Activated B cell treated with CpG ODN at 0.5 μM for 24 hours (primary cell): Measurements from ENCODE around the gene DNAH8. TPM values are rescaled to one million over a fixed set of nuclear protein-coding genes. Genes with fewer than 3 reads are reported as not detected.

Experiments
- ATAC-seq: fragments of 200-7000 bp; cut with Tn5 transposase; one replicate; pipeline ENCODE4 v1.10.0; 2021; ENCODE audit warnings: low read depth, mild to moderate bottlenecking, moderate library complexity
- CTCF ChIA-PET: fragments of 350-600 bp; sonication (Branson Sonifier 250); formaldehyde crosslinking; loops from one replicate; lab custom pipeline; 2021; ENCODE audit warnings: antibody characterized with exemption; lab: Charles Lee
- POLR2A ChIA-PET: fragments of 350-600 bp; sonication (Branson Sonifier 250); formaldehyde crosslinking; loops from one replicate; lab custom pipeline; 2021; ENCODE audit warnings: antibody characterized with exemption; lab: Charles Lee
- DNase-seq: peaks from one replicate; pipeline ENCODE4 v3.0.0; 2022
- H3K27ac Mint-ChIP-seq: one replicate; pipeline ENCODE4 v1.8.0; 2020; ENCODE audit warnings: mixed read lengths
- H3K27me3 Mint-ChIP-seq: one replicate; pipeline ENCODE4 v1.8.0; 2021; ENCODE audit warnings: mixed read lengths
- H3K36me3 Mint-ChIP-seq: one replicate; pipeline ENCODE4 v1.8.0; 2021; ENCODE audit warnings: low read depth, mixed read lengths
- H3K4me1 Mint-ChIP-seq: one replicate; pipeline ENCODE4 v1.8.0; 2021; ENCODE audit warnings: mixed read lengths
- H3K4me3 Mint-ChIP-seq: one replicate; pipeline ENCODE4 v1.8.0; 2020; ENCODE audit warnings: mild to moderate bottlenecking, mixed read lengths
- H3K9me3 Mint-ChIP-seq: one replicate; pipeline ENCODE4 v1.8.0; 2020; ENCODE audit warnings: mixed read lengths
- CTCF ChIP-seq: fragments of 200-600 bp; IDR thresholded peaks from one replicate; pipeline ENCODE4 v1.8.0; 2022; ENCODE audit warnings: antibody characterized with exemption, mild to moderate bottlenecking
- intact Hi-C: fragments of 100-400 bp; cut with micrococcal nuclease; formaldehyde crosslinking; loops from one replicate; pipeline ENCODE4 v1.15.1; 2024
- total RNA-seq: library from RNA; stranded (reverse); gene quantifications from 2 replicates; pipeline ENCODE4 v1.2.3, GENCODE V29; 2022

DNAH8 gene
- total RNA-seq, 1 donor from 2014 or later: 2.0 TPM

GRCh38 chr6:39050453-39051112 is 335.5 kb downstream of the DNAH8 start:
- Mint-ChIP-seq H3K4me3 (no peak overlapping the region), H3K36me3 (no peaks in the 10 kb centered on the region), H3K27ac (no peak overlapping the region), H3K4me1 (peaks cover 4% of the 10 kb centered on the region), H3K9me3 (no peaks in the 10 kb centered on the region), H3K27me3 (peaks cover 52% of the 10 kb centered on the region)
- ChIA-PET CTCF (no interaction called here), POLR2A (no interaction called here)
- ATAC-seq: no peak
- no peak for DNase-seq
- no peak for TF ChIP-seq CTCF
- intact Hi-C loops: no loop called here

- ChIA-PET CTCF (no interaction called here), POLR2A (no interaction called here)
- intact Hi-C loops: no loop called here
- Mint-ChIP-seq H3K4me3 (no peak overlapping the region), H3K4me1 (peaks cover 4% of the 10 kb centered on the region), H3K36me3 (no peaks in the 10 kb centered on the region), H3K9me3 (no peaks in the 10 kb centered on the region), H3K27ac (no peak overlapping the region), H3K27me3 (peaks cover 51% of the 10 kb centered on the region)
- TF ChIP-seq CTCF: no peak
- ATAC-seq: no peak
- no peak for DNase-seq
Measured at GRCh38 chr6:39051399-39052122, 336.4 kb downstream of the DNAH8 start.

GRCh38 chr6:39053016-39053624 is 338.0 kb downstream of the DNAH8 start:
- peaks cover 41% of the 10 kb centered on the region for H3K27me3 Mint-ChIP-seq
- ATAC-seq (no peak), DNase-seq (no peak)
- no peak overlapping the region for H3K27ac Mint-ChIP-seq
- intact Hi-C loops: no loop called here
- POLR2A ChIA-PET: no interaction called here
- CTCF ChIA-PET: no interaction called here
- H3K9me3 Mint-ChIP-seq: no peaks in the 10 kb centered on the region
- H3K36me3 Mint-ChIP-seq: no peaks in the 10 kb centered on the region
- no peak overlapping the region for H3K4me3 Mint-ChIP-seq
- no peak for TF ChIP-seq CTCF
- peaks cover 4% of the 10 kb centered on the region for H3K4me1 Mint-ChIP-seq

GRCh38 chr6:39053854-39054576 is 338.9 kb downstream of the DNAH8 start:
- no peak overlapping the region for H3K27ac Mint-ChIP-seq
- TF ChIP-seq CTCF: no peak
- peaks cover 47% of the 10 kb centered on the region for H3K27me3 Mint-ChIP-seq

More at GRCh38 chr6:39053854-39054576, 338.9 kb downstream of the DNAH8 start:
- no peak overlapping the region for H3K4me3 Mint-ChIP-seq
- intact Hi-C loops: no loop called here
- peaks cover 4% of the 10 kb centered on the region for H3K4me1 Mint-ChIP-seq
- ChIA-PET POLR2A (interaction anchor here (1.0 kb wide), 1 partner anchor 125 kb away, joined by 3 read pairs; no protein-coding TSS in a partner anchor), CTCF (no interaction called here)
- no peak for DNase-seq
- ATAC-seq: no peak
- no peaks in the 10 kb centered on the region for H3K36me3 Mint-ChIP-seq
- H3K9me3 Mint-ChIP-seq: no peaks in the 10 kb centered on the region
